Epithelial cell of prostate (primary cell): Measurements from ENCODE around the gene EPHA4.

Experiments used
- DNase-seq: peaks from one replicate; pipeline ENCODE4 v3.0.0-alpha.2; 2011; ENCODE audit warnings: low read depth, low spot score
- H3K27ac ChIP-seq: fragments of 450-650 bp; 2 replicates; pipeline ENCODE4 v1.5.1; 2017; ENCODE audit warnings: mild to moderate bottlenecking

Gene EPHA4

GRCh38 chr2:221482666-221483455 lies 89.2 kb downstream of the EPHA4 start:
- no peak for DNase-seq
- no peak overlapping the region for H3K27ac ChIP-seq

- no peak overlapping the region for H3K27ac ChIP-seq
- no peak for DNase-seq
Measured at GRCh38 chr2:221480821-221481220, 91.3 kb downstream of the EPHA4 start.

- H3K27ac ChIP-seq: no peak overlapping the region
Measured at GRCh38 chr2:221480163-221480562, 91.9 kb downstream of the EPHA4 start.

GRCh38 chr2:221478485-221478863 lies 93.6 kb downstream of the EPHA4 start:
- DNase-seq: no peak
- no peak overlapping the region for H3K27ac ChIP-seq

More at GRCh38 chr2:221480163-221480562, 91.9 kb downstream of the EPHA4 start:
- DNase-seq: no peak

- DNase-seq: no peak
- no peak overlapping the region for H3K27ac ChIP-seq
Measured at GRCh38 chr2:221477714-221478484, 94.2 kb downstream of the EPHA4 start.

- H3K27ac ChIP-seq: no peak overlapping the region
- no peak for DNase-seq
Measured at GRCh38 chr2:221476195-221476594, 95.9 kb downstream of the EPHA4 start.

GRCh38 chr2:221473451-221473850 lies 98.7 kb downstream of the EPHA4 start:
- no peak for DNase-seq
- H3K27ac ChIP-seq: no peak overlapping the region

- DNase-seq: no peak
- H3K27ac ChIP-seq: no peak overlapping the region
Measured at GRCh38 chr2:221468317-221468716, 103.8 kb downstream of the EPHA4 start.

GRCh38 chr2:221467610-221468009 lies 104.5 kb downstream of the EPHA4 start:
- peak; percentile 39 for DNase-seq
- H3K27ac ChIP-seq: no peak overlapping the region

- no peak for DNase-seq
- H3K27ac ChIP-seq: no peak overlapping the region
Measured at GRCh38 chr2:221466744-221467143, 105.4 kb downstream of the EPHA4 start.

- no peak overlapping the region for H3K27ac ChIP-seq
- DNase-seq: no peak
Measured at GRCh38 chr2:221465776-221466175, 106.3 kb downstream of the EPHA4 start.

GRCh38 chr2:221464971-221465370 lies 107.1 kb downstream of the EPHA4 start:
- no peak overlapping the region for H3K27ac ChIP-seq
- DNase-seq: no peak

GRCh38 chr2:221463241-221463896 lies 108.7 kb downstream of the EPHA4 start:
- no peak for DNase-seq

GRCh38 chr2:221461901-221462300 lies 110.2 kb downstream of the EPHA4 start:
- no peak overlapping the region for H3K27ac ChIP-seq
- DNase-seq: no peak

More at GRCh38 chr2:221463241-221463896, 108.7 kb downstream of the EPHA4 start:
- no peak overlapping the region for H3K27ac ChIP-seq

GRCh38 chr2:221460136-221460535 lies 112.0 kb downstream of the EPHA4 start:
- H3K27ac ChIP-seq: no peak overlapping the region
- no peak for DNase-seq

- no peak for DNase-seq
- no peak overlapping the region for H3K27ac ChIP-seq
Measured at GRCh38 chr2:221458578-221458977, 113.5 kb downstream of the EPHA4 start.

- DNase-seq: no peak
- no peak overlapping the region for H3K27ac ChIP-seq
Measured at GRCh38 chr2:221455214-221455613, 116.9 kb downstream of the EPHA4 start.

- DNase-seq: no peak
- no peak overlapping the region for H3K27ac ChIP-seq
Measured at GRCh38 chr2:221454459-221455105, 117.5 kb downstream of the EPHA4 start.

- no peak overlapping the region for H3K27ac ChIP-seq
- no peak for DNase-seq
Measured at GRCh38 chr2:221451862-221452788, 120.0 kb downstream of the EPHA4 start.
